K562 (cell line): ENCODE results near the gene RBPJ. TPM values are rescaled to one million over a fixed set of nuclear protein-coding genes. Genes with fewer than 3 reads are reported as not detected.

Experiments used
- CHAMP1 ChIP-seq: fragments of 450-650 bp; IDR thresholded peaks from 2 replicates; pipeline ENCODE4 v1.6.1; 2016; ENCODE audit warnings: mild to moderate bottlenecking
- ETS1 ChIP-seq: conservative IDR thresholded peaks from 2 replicates; pipeline ENCODE4 v1.6.1; 2011; ENCODE audit warnings: low read depth, mild to moderate bottlenecking, low read length; ENCODE audit not compliant: control insufficient read depth
- FOXJ2 ChIP-seq: fragments of 200-800 bp; sonication (Bioruptor generic); IDR thresholded peaks from 2 replicates; pipeline ENCODE4 v1.6.1; 2016; ENCODE audit warnings: missing genetic modification characterization, missing compliant biosample characterization
- HDAC8 ChIP-seq: fragments of 450-650 bp; IDR thresholded peaks from 2 replicates; pipeline ENCODE4 v1.6.1; 2016; ENCODE audit warnings: mild to moderate bottlenecking, missing genetic modification characterization, moderate library complexity, missing compliant biosample characterization
- POLR3G ChIP-seq: IDR thresholded peaks from 2 replicates; pipeline ENCODE4 v1.6.1; 2011; ENCODE audit not compliant: insufficient read length, insufficient replicate concordance; ENCODE audit errors: extremely low read depth
- RAD21 ChIP-seq, 2 experiments: fragments of 250-450 bp in 1 of 2; fragments of 450-650 bp in 1 of 2; sonication (Bioruptor Pico) in 1 of 2; formaldehyde crosslinking in 1 of 2; IDR thresholded peaks in 1 of 2; conservative IDR thresholded peaks in 1 of 2; 2 replicates each; pipeline versions ENCODE4 v1.4.0 to v1.8.0; 2020 to 2022; ENCODE audit warnings: mild to moderate bottlenecking in 2 of 2, moderate library complexity in 1 of 2
- TRIM28 ChIP-seq: fragments of 450-650 bp; IDR thresholded peaks from 2 replicates; pipeline ENCODE4 v1.6.1; 2017
- polyA plus RNA-seq, 8 experiments: library from polyadenylated mRNA; depleted of rRNA in 4 of 8; stranded (reverse) in 5 of 8; unstranded in 3 of 8; fragments of >200 nt; fragmentation: Nextera tagmentation in 2 of 8; fragmentation: Illumina TruSeq in 1 of 8; extraction: Ambion mirVana in 2 of 8; extraction: Trizol in 1 of 8; gene quantifications; 2 replicates each; pipeline versions ENCODE4 v1.2.1 to v1.2.3, GENCODE V29; 2011 to 2014; ENCODE audit warnings: inconsistent platforms in 1 of 8, missing spikeins in 1 of 8
- total RNA-seq, 7 experiments: library from RNA; depleted of rRNA in 6 of 7; stranded (reverse); fragments of >200 nt in 6 of 7; fragmentation: Illumina TruSeq in 2 of 7; extraction: Trizol in 2 of 7; gene quantifications; 2 replicates each; pipeline versions ENCODE4 v1.2.1 to v1.2.3, GENCODE V29; 2011 to 2021; ENCODE audit warnings: low replicate concordance in 1 of 7
- TF ChIP-seq, protein P1 (sequence below), 2 experiments: fragments of 450-650 bp; formaldehyde crosslinking in 1 of 2; IDR thresholded peaks; 2 replicates each; pipeline versions ENCODE4 v1.4.0 to v1.6.1; 2014 to 2020; ENCODE audit warnings: mild to moderate bottlenecking in 2 of 2, borderline replicate concordance in 1 of 2, low read depth in 1 of 2
- TF ChIP-seq, protein P2 (sequence below), 3 experiments: IDR thresholded peaks in 2 of 3; conservative IDR thresholded peaks in 1 of 3; 2 replicates each; pipeline ENCODE4 v1.5.1; 2011 to 2012; ENCODE audit warnings: low read length in 3 of 3, mild to moderate bottlenecking in 3 of 3, control low read depth in 2 of 3, improper control_type of control experiment in 1 of 3, inconsistent platforms in 1 of 3, low read depth in 1 of 3, mixed read lengths in 1 of 3, moderate library complexity in 1 of 3; ENCODE audit not compliant: insufficient read depth in 2 of 3
- TF ChIP-seq, protein P3 (sequence below), 2 experiments: IDR thresholded peaks; 2 replicates each; pipeline ENCODE4 v1.6.1; 2011; ENCODE audit warnings: borderline replicate concordance in 1 of 2, control low read depth in 1 of 2, low read depth in 1 of 2, low read length in 1 of 2, mild to moderate bottlenecking in 1 of 2, mixed read lengths in 1 of 2, moderate library complexity in 1 of 2; ENCODE audit not compliant: insufficient read depth in 1 of 2, insufficient read length in 1 of 2, poor library complexity in 1 of 2, severe bottlenecking in 1 of 2; ENCODE audit errors: extremely low read depth in 1 of 2

Gene RBPJ
- total and polyA plus RNA-seq, 9 of the 15 experiments (the other 6 are each of a cell fraction or from before 2014, with no cell fraction given) = 17.2 to 49.4 (median 33.8) TPM

GRCh38 chr4:26325191-26325590 is 4.4 kb downstream of the RBPJ start (continued):
- TF ChIP-seq, protein P1, sequence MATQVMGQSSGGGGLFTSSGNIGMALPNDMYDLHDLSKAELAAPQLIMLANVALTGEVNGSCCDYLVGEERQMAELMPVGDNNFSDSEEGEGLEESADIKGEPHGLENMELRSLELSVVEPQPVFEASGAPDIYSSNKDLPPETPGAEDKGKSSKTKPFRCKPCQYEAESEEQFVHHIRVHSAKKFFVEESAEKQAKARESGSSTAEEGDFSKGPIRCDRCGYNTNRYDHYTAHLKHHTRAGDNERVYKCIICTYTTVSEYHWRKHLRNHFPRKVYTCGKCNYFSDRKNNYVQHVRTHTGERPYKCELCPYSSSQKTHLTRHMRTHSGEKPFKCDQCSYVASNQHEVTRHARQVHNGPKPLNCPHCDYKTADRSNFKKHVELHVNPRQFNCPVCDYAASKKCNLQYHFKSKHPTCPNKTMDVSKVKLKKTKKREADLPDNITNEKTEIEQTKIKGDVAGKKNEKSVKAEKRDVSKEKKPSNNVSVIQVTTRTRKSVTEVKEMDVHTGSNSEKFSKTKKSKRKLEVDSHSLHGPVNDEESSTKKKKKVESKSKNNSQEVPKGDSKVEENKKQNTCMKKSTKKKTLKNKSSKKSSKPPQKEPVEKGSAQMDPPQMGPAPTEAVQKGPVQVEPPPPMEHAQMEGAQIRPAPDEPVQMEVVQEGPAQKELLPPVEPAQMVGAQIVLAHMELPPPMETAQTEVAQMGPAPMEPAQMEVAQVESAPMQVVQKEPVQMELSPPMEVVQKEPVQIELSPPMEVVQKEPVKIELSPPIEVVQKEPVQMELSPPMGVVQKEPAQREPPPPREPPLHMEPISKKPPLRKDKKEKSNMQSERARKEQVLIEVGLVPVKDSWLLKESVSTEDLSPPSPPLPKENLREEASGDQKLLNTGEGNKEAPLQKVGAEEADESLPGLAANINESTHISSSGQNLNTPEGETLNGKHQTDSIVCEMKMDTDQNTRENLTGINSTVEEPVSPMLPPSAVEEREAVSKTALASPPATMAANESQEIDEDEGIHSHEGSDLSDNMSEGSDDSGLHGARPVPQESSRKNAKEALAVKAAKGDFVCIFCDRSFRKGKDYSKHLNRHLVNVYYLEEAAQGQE (IDR thresholded peaks at IDR 0.05; ENCODE audit: borderline replicate concordance) = peak; percentile 26; the same call in 1 of the 2 replicates
- TF ChIP-seq, protein P1 (CRISPR knock-in tag; IDR thresholded peaks at IDR 0.05; ENCODE audit: low read depth) = no peak
- TF ChIP-seq RAD21 (CRISPR knock-in tag; conservative IDR thresholded peaks at IDR 0.05 in 1 of 2, IDR thresholded peaks at IDR 0.05 in 1 of 2) (peak in 1 of 2 experiments; percentile 47; a peak in 3 of 4 replicates), ETS1 (no peak), CHAMP1 (no peak), HDAC8 (tag) (no peak), TRIM28 (no peak), POLR3G (no peak), FOXJ2 (tag) (0 out of 2 replicates have a peak, but pooled peaks have one; percentile 41)
- TF ChIP-seq, protein P2, sequence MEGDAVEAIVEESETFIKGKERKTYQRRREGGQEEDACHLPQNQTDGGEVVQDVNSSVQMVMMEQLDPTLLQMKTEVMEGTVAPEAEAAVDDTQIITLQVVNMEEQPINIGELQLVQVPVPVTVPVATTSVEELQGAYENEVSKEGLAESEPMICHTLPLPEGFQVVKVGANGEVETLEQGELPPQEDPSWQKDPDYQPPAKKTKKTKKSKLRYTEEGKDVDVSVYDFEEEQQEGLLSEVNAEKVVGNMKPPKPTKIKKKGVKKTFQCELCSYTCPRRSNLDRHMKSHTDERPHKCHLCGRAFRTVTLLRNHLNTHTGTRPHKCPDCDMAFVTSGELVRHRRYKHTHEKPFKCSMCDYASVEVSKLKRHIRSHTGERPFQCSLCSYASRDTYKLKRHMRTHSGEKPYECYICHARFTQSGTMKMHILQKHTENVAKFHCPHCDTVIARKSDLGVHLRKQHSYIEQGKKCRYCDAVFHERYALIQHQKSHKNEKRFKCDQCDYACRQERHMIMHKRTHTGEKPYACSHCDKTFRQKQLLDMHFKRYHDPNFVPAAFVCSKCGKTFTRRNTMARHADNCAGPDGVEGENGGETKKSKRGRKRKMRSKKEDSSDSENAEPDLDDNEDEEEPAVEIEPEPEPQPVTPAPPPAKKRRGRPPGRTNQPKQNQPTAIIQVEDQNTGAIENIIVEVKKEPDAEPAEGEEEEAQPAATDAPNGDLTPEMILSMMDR (IDR thresholded peaks at IDR 0.05 in 2 of 3, conservative IDR thresholded peaks at IDR 0.05 in 1 of 3; ENCODE audit: insufficient read depth in 2 of 3, low read depth in 1 of 3, low read length in 3 of 3) = peak; percentile 32 to 59 (median 41); a peak in 4 of 6 replicates
- TF ChIP-seq, protein P3, sequence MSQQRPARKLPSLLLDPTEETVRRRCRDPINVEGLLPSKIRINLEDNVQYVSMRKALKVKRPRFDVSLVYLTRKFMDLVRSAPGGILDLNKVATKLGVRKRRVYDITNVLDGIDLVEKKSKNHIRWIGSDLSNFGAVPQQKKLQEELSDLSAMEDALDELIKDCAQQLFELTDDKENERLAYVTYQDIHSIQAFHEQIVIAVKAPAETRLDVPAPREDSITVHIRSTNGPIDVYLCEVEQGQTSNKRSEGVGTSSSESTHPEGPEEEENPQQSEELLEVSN (IDR thresholded peaks at IDR 0.05; ENCODE audit: borderline replicate concordance in 1 of 2, extremely low read depth in 1 of 2, insufficient read depth in 1 of 2, insufficient read length in 1 of 2, low read depth in 1 of 2, low read length in 1 of 2, poor library complexity in 1 of 2, severe bottlenecking in 1 of 2) = no peak
